ENCODE data around the gene AGAP5.
"Not testable (repeated sequence)": the region's sequence is repeated elsewhere in the genome, so short reads cannot be mapped to it uniquely, and the experiment has no call there.

Gene AGAP5

GRCh38 chr10:73723516-73723915, 25.6 kb upstream of the AGAP5 start:
- Histone ChIP-seq H3K9ac (ENCODE audit: low read length) (no peak overlapping the region), H4K20me1 (ENCODE audit: insufficient read depth, low read length) (no peaks in the 10 kb centered on the region), H3K79me2 (ENCODE audit: insufficient read depth, low read length) (no peaks in the 10 kb centered on the region), H3K4me2 (ENCODE audit: low read length) (no peak overlapping the region), H3K9me2 (ENCODE audit: low read depth, low read length) (no peaks in the 10 kb centered on the region), H3F3A (ENCODE audit: insufficient read depth, low read length) (no peaks in the 10 kb centered on the region), H3K27ac (ENCODE audit: low read depth, low read length, poor library complexity, severe bottlenecking) (no peak overlapping the region), H3K4me3 (ENCODE audit: low read depth, low read length, poor library complexity, severe bottlenecking) (no peak overlapping the region), H3K4me1 (ENCODE audit: insufficient read depth, low read length, severe bottlenecking) (no peaks in the 10 kb centered on the region), H3K36me3 (ENCODE audit: insufficient read depth, low read length) (peaks cover 72% of the 10 kb centered on the region), H2AFZ (ENCODE audit: low read length) (no peak overlapping the region), H3K9me3 (ENCODE audit: low read length) (no peaks in the 10 kb centered on the region), H3K27me3 (ENCODE audit: insufficient read depth, low read length) (no peaks in the 10 kb centered on the region)
- TF ChIP-seq, protein P1, sequence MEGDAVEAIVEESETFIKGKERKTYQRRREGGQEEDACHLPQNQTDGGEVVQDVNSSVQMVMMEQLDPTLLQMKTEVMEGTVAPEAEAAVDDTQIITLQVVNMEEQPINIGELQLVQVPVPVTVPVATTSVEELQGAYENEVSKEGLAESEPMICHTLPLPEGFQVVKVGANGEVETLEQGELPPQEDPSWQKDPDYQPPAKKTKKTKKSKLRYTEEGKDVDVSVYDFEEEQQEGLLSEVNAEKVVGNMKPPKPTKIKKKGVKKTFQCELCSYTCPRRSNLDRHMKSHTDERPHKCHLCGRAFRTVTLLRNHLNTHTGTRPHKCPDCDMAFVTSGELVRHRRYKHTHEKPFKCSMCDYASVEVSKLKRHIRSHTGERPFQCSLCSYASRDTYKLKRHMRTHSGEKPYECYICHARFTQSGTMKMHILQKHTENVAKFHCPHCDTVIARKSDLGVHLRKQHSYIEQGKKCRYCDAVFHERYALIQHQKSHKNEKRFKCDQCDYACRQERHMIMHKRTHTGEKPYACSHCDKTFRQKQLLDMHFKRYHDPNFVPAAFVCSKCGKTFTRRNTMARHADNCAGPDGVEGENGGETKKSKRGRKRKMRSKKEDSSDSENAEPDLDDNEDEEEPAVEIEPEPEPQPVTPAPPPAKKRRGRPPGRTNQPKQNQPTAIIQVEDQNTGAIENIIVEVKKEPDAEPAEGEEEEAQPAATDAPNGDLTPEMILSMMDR (IDR thresholded peaks at IDR 0.05; ENCODE audit: low read length) = no peak
- no peak for TF ChIP-seq EZH2 (IDR thresholded peaks at IDR 0.05; ENCODE audit: borderline replicate concordance, low read length)

DNA sequence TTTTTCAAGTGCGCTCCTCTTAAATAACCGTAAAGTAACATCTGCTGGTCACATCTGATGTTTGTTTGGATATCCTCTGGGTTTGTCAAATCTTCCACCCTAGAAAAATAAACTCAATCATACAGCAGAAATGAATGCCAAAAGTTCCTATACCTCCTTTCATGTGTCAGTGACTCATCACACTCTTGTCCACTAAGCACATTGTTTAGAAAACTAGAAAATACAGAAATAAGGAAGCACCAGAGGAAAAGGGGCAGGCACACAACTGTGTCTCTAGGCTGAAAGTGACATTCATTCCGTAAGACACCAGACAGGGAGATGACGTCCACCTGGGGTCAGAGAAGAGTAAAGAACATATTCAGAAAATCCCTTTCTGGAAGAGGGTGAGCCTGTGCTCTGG, 22.7 kb upstream of the AGAP5 start:
- H3K4me2 ChIP-seq (ENCODE audit: low read length); H3K27ac ChIP-seq (ENCODE audit: low read depth, low read length, poor library complexity, severe bottlenecking); H3K9ac ChIP-seq (ENCODE audit: low read length); H3F3A ChIP-seq (ENCODE audit: insufficient read depth, low read length); H4K20me1 ChIP-seq (ENCODE audit: insufficient read depth, low read length); H2AFZ ChIP-seq (ENCODE audit: low read length); H3K79me2 ChIP-seq (ENCODE audit: insufficient read depth, low read length); H3K27me3 ChIP-seq (ENCODE audit: insufficient read depth, low read length); H3K9me2 ChIP-seq (ENCODE audit: low read depth, low read length); H3K9me3 ChIP-seq (ENCODE audit: low read length); H3K4me3 ChIP-seq (ENCODE audit: low read depth, low read length, poor library complexity, severe bottlenecking): not testable (repeated sequence)
- Histone ChIP-seq H3K36me3 (ENCODE audit: insufficient read depth, low read length) (peaks cover 85% of the 10 kb centered on the region), H3K4me1 (ENCODE audit: insufficient read depth, low read length, severe bottlenecking) (peaks cover 11% of the 10 kb centered on the region)

GRCh38 chr10:73717556-73717955, 19.6 kb upstream of the AGAP5 start:
- no peak overlapping the region for H3K4me3 ChIP-seq (ENCODE audit: low read depth, low read length, poor library complexity, severe bottlenecking)
- H3K9me3 ChIP-seq (ENCODE audit: low read length) = no peaks in the 10 kb centered on the region
- no peaks in the 10 kb centered on the region for H4K20me1 ChIP-seq (ENCODE audit: insufficient read depth, low read length)
- H3K79me2 ChIP-seq (ENCODE audit: insufficient read depth, low read length) = no peaks in the 10 kb centered on the region
- H3F3A ChIP-seq (ENCODE audit: insufficient read depth, low read length) = no peaks in the 10 kb centered on the region
- TF ChIP-seq, protein P1 (IDR thresholded peaks at IDR 0.05; ENCODE audit: low read length) = no peak
- no peak for TF ChIP-seq EZH2 (IDR thresholded peaks at IDR 0.05; ENCODE audit: borderline replicate concordance, low read length)
- peaks cover 65% of the 10 kb centered on the region for H3K36me3 ChIP-seq (ENCODE audit: insufficient read depth, low read length)
- H3K4me2 ChIP-seq (ENCODE audit: low read length) = no peak overlapping the region
- H3K4me1 ChIP-seq (ENCODE audit: insufficient read depth, low read length, severe bottlenecking) = peaks cover 11% of the 10 kb centered on the region
- no peaks in the 10 kb centered on the region for H3K27me3 ChIP-seq (ENCODE audit: insufficient read depth, low read length)
- H2AFZ ChIP-seq (ENCODE audit: low read length) = no peak overlapping the region
- H3K9me2 ChIP-seq (ENCODE audit: low read depth, low read length) = no peaks in the 10 kb centered on the region
- H3K9ac ChIP-seq (ENCODE audit: low read length) = no peak overlapping the region
- no peak overlapping the region for H3K27ac ChIP-seq (ENCODE audit: low read depth, low read length, poor library complexity, severe bottlenecking)

DNA sequence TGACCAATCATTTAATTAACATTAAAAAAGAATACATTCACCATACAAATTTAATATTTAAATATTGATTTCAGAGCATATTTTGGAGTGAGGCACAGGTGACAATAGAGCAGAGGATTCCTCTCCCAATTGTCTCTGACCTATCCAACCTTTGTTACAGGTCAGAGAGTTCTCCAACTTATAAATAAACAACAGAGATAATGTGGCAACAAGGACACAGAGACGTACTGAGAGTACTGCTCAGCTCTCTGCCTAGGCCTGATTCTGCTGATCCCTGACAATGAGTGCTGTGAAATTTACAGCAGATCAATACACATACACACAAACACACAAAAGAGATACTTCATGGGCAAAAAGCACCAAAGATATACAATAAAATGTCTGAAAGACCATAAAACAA, 18.3 kb upstream of the AGAP5 start:
- Histone ChIP-seq H3K79me2 (ENCODE audit: insufficient read depth, low read length) (no peaks in the 10 kb centered on the region), H3K9me2 (ENCODE audit: low read depth, low read length) (no peaks in the 10 kb centered on the region), H3K4me1 (ENCODE audit: insufficient read depth, low read length, severe bottlenecking) (peaks cover 11% of the 10 kb centered on the region), H3K4me3 (ENCODE audit: low read depth, low read length, poor library complexity, severe bottlenecking) (no peak overlapping the region), H3F3A (ENCODE audit: insufficient read depth, low read length) (no peaks in the 10 kb centered on the region), H3K27ac (ENCODE audit: low read depth, low read length, poor library complexity, severe bottlenecking) (no peak overlapping the region), H2AFZ (ENCODE audit: low read length) (no peak overlapping the region), H3K9ac (ENCODE audit: low read length) (no peak overlapping the region), H3K9me3 (ENCODE audit: low read length) (no peaks in the 10 kb centered on the region), H3K36me3 (ENCODE audit: insufficient read depth, low read length) (peaks cover 56% of the 10 kb centered on the region), H3K4me2 (ENCODE audit: low read length) (no peak overlapping the region), H3K27me3 (ENCODE audit: insufficient read depth, low read length) (no peaks in the 10 kb centered on the region), H4K20me1 (ENCODE audit: insufficient read depth, low read length) (no peaks in the 10 kb centered on the region)
- TF ChIP-seq, protein P1 (IDR thresholded peaks at IDR 0.05; ENCODE audit: low read length) = no peak
- TF ChIP-seq EZH2 (IDR thresholded peaks at IDR 0.05; ENCODE audit: borderline replicate concordance, low read length) = no peak

GRCh38 chr10:73715179-73716156, 17.6 kb upstream of the AGAP5 start:
- peaks cover 11% of the 10 kb centered on the region for H3K4me1 ChIP-seq (ENCODE audit: insufficient read depth, low read length, severe bottlenecking)
- H3K9ac ChIP-seq (ENCODE audit: low read length); H3F3A ChIP-seq (ENCODE audit: insufficient read depth, low read length); H4K20me1 ChIP-seq (ENCODE audit: insufficient read depth, low read length); H3K79me2 ChIP-seq (ENCODE audit: insufficient read depth, low read length); H3K9me2 ChIP-seq (ENCODE audit: low read depth, low read length); H2AFZ ChIP-seq (ENCODE audit: low read length); H3K27me3 ChIP-seq (ENCODE audit: insufficient read depth, low read length); H3K4me3 ChIP-seq (ENCODE audit: low read depth, low read length, poor library complexity, severe bottlenecking); H3K27ac ChIP-seq (ENCODE audit: low read depth, low read length, poor library complexity, severe bottlenecking); H3K4me2 ChIP-seq (ENCODE audit: low read length); H3K9me3 ChIP-seq (ENCODE audit: low read length): not testable (repeated sequence)
- peaks cover 48% of the 10 kb centered on the region for H3K36me3 ChIP-seq (ENCODE audit: insufficient read depth, low read length)
